GM12878 (cell line): ENCODE data around the gene ARID3A. TPM values are rescaled to one million over a fixed set of nuclear protein-coding genes. Genes with fewer than 3 reads are reported as not detected.

Source experiments
- ATAC-seq: fragments of 200-7000 bp; cut with Tn5 transposase; 3 replicates; pipeline ENCODE4 v1.9.1; 2020; ENCODE audit warnings: mild to moderate bottlenecking, moderate library complexity
- BruUV-seq: library from RNA; stranded (reverse); fragments of 400-500 nt; replicated peaks from 2 replicates; lab custom pipeline; 2021; lab: Mats Ljungman, UMichigan
- CTCF ChIA-PET: fragments of 300-600 bp; sonication (Branson Sonifier 250); formaldehyde crosslinking; extraction: SDS; loops from one replicate; lab custom pipeline; 2021; ENCODE audit warnings: inconsistent platforms; lab: Yijun Ruan, JAX
- POLR2A ChIA-PET: fragments of 350-600 bp; formaldehyde crosslinking; extraction: SDS; loops from one replicate; lab custom pipeline; 2021; ENCODE audit warnings: inconsistent platforms; lab: Charles Lee
- RAD21 ChIA-PET: fragments of 300-600 bp; sonication (Branson Sonifier 250); formaldehyde crosslinking; loops from one replicate; lab custom pipeline; 2023; ENCODE audit warnings: antibody characterized with exemption; ENCODE audit not compliant: unreplicated experiment; lab: Charles Lee
- SMC1A ChIA-PET: fragments of 300-600 bp; sonication (Branson Sonifier 250); formaldehyde crosslinking; loops from one replicate; lab custom pipeline; 2023; ENCODE audit not compliant: unreplicated experiment, uncharacterized antibody; lab: Charles Lee
- DNase-seq: peaks from one replicate; pipeline ENCODE4 v3.0.0-alpha.2; 2011; ENCODE audit warnings: low read depth, low spot score
- FAIRE-seq: peaks from 3 replicates; lab custom pipeline; 2011; peaks lifted over from hg19 to GRCh38; lab: Jason Lieb, UNC
- H2AFZ ChIP-seq: 2 replicates; pipeline ENCODE4 v1.6.0; 2011; ENCODE audit warnings: low read depth, low read length, control low read depth; ENCODE audit not compliant: control insufficient read depth
- H3K27ac ChIP-seq: 2 replicates; pipeline ENCODE4 v1.5.1; 2011; ENCODE audit warnings: control low read depth; ENCODE audit not compliant: control insufficient read depth, insufficient read depth
- H3K27me3 ChIP-seq, 2 experiments: replicated peaks in 1 of 2; 2 replicates each; pipeline versions ENCODE4 v1.6.0 to v1.6.1; 2011; ENCODE audit warnings: low read length in 1 of 2; ENCODE audit not compliant: control insufficient read depth in 2 of 2, insufficient read depth in 2 of 2
- H3K36me3 ChIP-seq, 2 experiments: 2 replicates each; pipeline ENCODE4 v1.5.1; 2011; ENCODE audit warnings: low read length in 1 of 2; ENCODE audit not compliant: control insufficient read depth in 2 of 2, insufficient read depth in 2 of 2
- H3K4me1 ChIP-seq: 2 replicates; pipeline ENCODE4 v1.6.1; 2011; ENCODE audit warnings: mild to moderate bottlenecking, low read length, moderate library complexity, mixed read lengths; ENCODE audit not compliant: control insufficient read depth, insufficient read depth
- H3K4me2 ChIP-seq: 2 replicates; pipeline ENCODE4 v1.6.0; 2011; ENCODE audit warnings: control low read depth; ENCODE audit not compliant: control insufficient read depth, insufficient read depth
- H3K4me3 ChIP-seq: fragments of 200-600 bp; sonication (generic); 2 replicates; pipeline ENCODE4 v1.5.1; 2016
- H3K79me2 ChIP-seq: 2 replicates; pipeline ENCODE4 v1.6.0; 2011; ENCODE audit warnings: low read length; ENCODE audit not compliant: control insufficient read depth, insufficient read depth
- H3K9ac ChIP-seq: 2 replicates; pipeline ENCODE4 v1.8.0; 2011; ENCODE audit warnings: low read length, control low read depth, mixed read lengths; ENCODE audit not compliant: control insufficient read depth, insufficient read depth
- H3K9me3 ChIP-seq: replicated peaks from 3 replicates; pipeline ENCODE4 v1.5.1; 2011; ENCODE audit warnings: mild to moderate bottlenecking, low read length; ENCODE audit not compliant: control insufficient read depth, insufficient read depth
- H4K20me1 ChIP-seq: 2 replicates; pipeline ENCODE4 v1.6.0; 2011; ENCODE audit not compliant: control insufficient read depth, insufficient read depth
- CEBPB ChIP-seq, 2 experiments: fragments of 150-350 bp in 1 of 2; IDR thresholded peaks; 2 replicates each; pipeline ENCODE4 v1.6.1; 2012 to 2014; ENCODE audit warnings: low read depth in 2 of 2, low read length in 2 of 2, borderline replicate concordance in 1 of 2, inconsistent platforms in 1 of 2
- IRF4 ChIP-seq: IDR thresholded peaks from 2 replicates; pipeline ENCODE4 v1.6.1; 2011; ENCODE audit warnings: low read depth, low read length
- NR2F1 ChIP-seq: fragments of 450-650 bp; conservative IDR thresholded peaks from 2 replicates; pipeline ENCODE4 v1.6.1; 2017; ENCODE audit warnings: mild to moderate bottlenecking
- SIX5 ChIP-seq: IDR thresholded peaks from 2 replicates; pipeline ENCODE4 v1.6.1; 2011; ENCODE audit warnings: mild to moderate bottlenecking, low read depth, low read length, moderate library complexity; ENCODE audit not compliant: severe bottlenecking
- SREBF2 ChIP-seq: IDR thresholded peaks from 2 replicates; pipeline ENCODE4 v1.6.1; 2012; ENCODE audit warnings: mild to moderate bottlenecking, low read length
- STAT1 ChIP-seq: fragments of 450-650 bp; conservative IDR thresholded peaks from 2 replicates; pipeline ENCODE4 v1.6.1; 2014; ENCODE audit warnings: antibody characterized with exemption, mild to moderate bottlenecking
- SUZ12 ChIP-seq: fragments of 200-600 bp; sonication (generic); IDR thresholded peaks from one replicate; pipeline ENCODE4 v1.6.1; 2018; ENCODE audit warnings: antibody characterized with exemption, mild to moderate bottlenecking; ENCODE audit not compliant: unreplicated experiment
- TCF3 ChIP-seq: IDR thresholded peaks from 2 replicates; pipeline ENCODE4 v1.6.1; 2012; ENCODE audit warnings: low read depth, mild to moderate bottlenecking, low read length, borderline replicate concordance; ENCODE audit not compliant: insufficient read depth
- USF2 ChIP-seq: IDR thresholded peaks from 2 replicates; pipeline ENCODE4 v1.6.1; 2011; ENCODE audit warnings: low read depth, low read length, improper control_type of control experiment, borderline replicate concordance
- ZZZ3 ChIP-seq: IDR thresholded peaks from 2 replicates; pipeline ENCODE4 v1.6.1; 2011; ENCODE audit warnings: low read depth; ENCODE audit not compliant: control insufficient read depth, insufficient read length
- WGBS: methylation state at CpG from one replicate; pipeline ENCODE4 v1.1.6; 2016; ENCODE audit warnings: low lambda C conversion rate; ENCODE audit not compliant: insufficient replicate concordance, insufficient coverage; ENCODE audit errors: missing lambda C conversion rate; 5-methylcytosine and 5-hydroxymethylcytosine counted together
- in situ Hi-C: fragments of 300-500 bp; cut with MboI; formaldehyde crosslinking; loops from 9 replicates; pipeline ENCODE4 v1.14.3; 2018; ENCODE audit warnings: mixed read lengths
- intact Hi-C: fragments of 100-400 bp; cut with micrococcal nuclease; formaldehyde crosslinking; loops from one replicate; pipeline ENCODE4 v1.14.2; 2022; ENCODE audit not compliant: unreplicated experiment
- polyA plus RNA-seq, 11 experiments: library from polyadenylated mRNA; depleted of rRNA in 4 of 11; unstranded in 6 of 11; stranded (reverse) in 5 of 11; fragments of >200 nt; fragmentation: Nextera tagmentation in 4 of 11; fragmentation: Illumina TruSeq in 1 of 11; extraction: Ambion mirVana in 4 of 11; extraction: Trizol in 1 of 11; gene quantifications; 1 replicate in 1 of 11; 2 replicates in 10 of 11; pipeline versions ENCODE4 v1.2.1 to v1.2.3, GENCODE V29; 2011 to 2016; ENCODE audit warnings: inconsistent platforms in 2 of 11, missing spikeins in 2 of 11, low read depth in 1 of 11
- total RNA-seq, 4 experiments: library from RNA; depleted of rRNA in 3 of 4; stranded (reverse); fragments of >200 nt in 3 of 4; fragmentation: Illumina TruSeq in 1 of 4; extraction: Trizol in 1 of 4; gene quantifications; 2 replicates each; pipeline versions ENCODE4 v1.2.1 to v1.2.3, GENCODE V29; 2013 to 2021

The ARID3A gene
- total and polyA plus RNA-seq, 10 of the 15 experiments (the other 5 are each of a cell fraction or from before 2014, with no cell fraction given): 0.76 to 70.0 (median 16.7) TPM

- TF ChIP-seq CEBPB (IDR thresholded peaks at IDR 0.05; ENCODE audit: borderline replicate concordance in 1 of 2, low read depth in 2 of 2, low read length in 2 of 2) (no peak), USF2 (no peak), STAT1 (no peak), SUZ12 (no peak), SREBF2 (no peak), SIX5 (no peak), ZZZ3 (no peak), IRF4 (no peak), TCF3 (no peak), NR2F1 (no peak)
- FAIRE-seq: no peak
- ChIA-PET RAD21 (no interaction called here), POLR2A (no interaction called here), SMC1A (interaction anchor here (1.0 kb wide), 1 partner anchor 12 kb away, joined by 3 read pairs; no protein-coding TSS in a partner anchor), CTCF (interaction anchor here (1.0 kb wide), 1 partner anchor 20 kb away, joined by 4 read pairs; no protein-coding TSS in a partner anchor)
- 93% methylated on average over 20 of the region's 22 CpGs for WGBS
- in situ Hi-C loops: no loop called here
- H3K36me3 ChIP-seq: peaks cover 14 to 26% of the 10 kb centered on the region in 2 experiments
- H3K4me2 ChIP-seq: no peak overlapping the region
- no peak overlapping the region for H3K27ac ChIP-seq
- H3K4me3 ChIP-seq: no peak overlapping the region
- ATAC-seq: no peak
- no peaks in the 10 kb centered on the region for H4K20me1 ChIP-seq
- H3K79me2 ChIP-seq: peaks cover 59% of the 10 kb centered on the region
- no peak for DNase-seq
- no peak overlapping the region for H3K9ac ChIP-seq
- H2AFZ ChIP-seq: no peak overlapping the region
- intact Hi-C loops: no loop called here
- H3K4me1 ChIP-seq: peaks cover 27% of the 10 kb centered on the region
- H3K27me3 ChIP-seq: no peaks in the 10 kb centered on the region
- no peaks in the 10 kb centered on the region for H3K9me3 ChIP-seq
- no TSS peak for BruUV-seq
Observed at GRCh38 chr19:944663-945241, 18.9 kb downstream of the ARID3A start.
